HL-60 (cell line): ENCODE results near the gene SLC10A1.
"Not testable (repeated sequence)": the region's sequence is repeated elsewhere in the genome, so short reads cannot be mapped to it uniquely, and the experiment has no call there.

Source experiments
- DNase-seq, 2 experiments: peaks; one replicate each; pipeline ENCODE4 v3.0.0-alpha.2; 2010 to 2020; ENCODE audit warnings: low read depth in 1 of 2, low spot score in 1 of 2
- H3K27ac ChIP-seq: fragments of 250-450 bp; sonication (Bioruptor Pico); replicated peaks from 2 replicates; pipeline ENCODE4 v1.5.1; 2020; ENCODE audit warnings: mild to moderate bottlenecking, moderate library complexity
- H3K27me3 ChIP-seq: fragments of 250-450 bp; sonication (Bioruptor Pico); 2 replicates; pipeline ENCODE4 v1.5.1; 2021; ENCODE audit warnings: mild to moderate bottlenecking, moderate library complexity; ENCODE audit not compliant: insufficient read depth, poor library complexity, severe bottlenecking
- H3K4me3 ChIP-seq: replicated peaks from 2 replicates; pipeline ENCODE4 v1.5.1; 2011; ENCODE audit warnings: mild to moderate bottlenecking, control low read depth, low read length; ENCODE audit not compliant: insufficient read depth
- GABPA ChIP-seq: IDR thresholded peaks from 2 replicates; pipeline ENCODE4 v1.6.1; 2012; ENCODE audit warnings: low read depth
- POLR2AphosphoS5 ChIP-seq: IDR thresholded peaks from 2 replicates; pipeline ENCODE4 v1.6.1; 2012; ENCODE audit warnings: low read depth
- REST ChIP-seq: IDR thresholded peaks from 2 replicates; pipeline ENCODE4 v1.6.1; 2012; ENCODE audit warnings: low read depth; ENCODE audit not compliant: insufficient replicate concordance
- SPI1 ChIP-seq: IDR thresholded peaks from 2 replicates; pipeline ENCODE4 v1.6.1; 2012; ENCODE audit warnings: low read depth, mild to moderate bottlenecking, borderline replicate concordance
- TF ChIP-seq, protein P1 (sequence below): IDR thresholded peaks from one replicate; pipeline ENCODE4 v1.5.1; 2011; ENCODE audit warnings: low read length, control low read depth, inconsistent platforms; ENCODE audit not compliant: insufficient read depth

The SLC10A1 gene

GRCh38 chr14:69814397-69814796 is 17.4 kb upstream of the SLC10A1 start:
- no peak overlapping the region for H3K4me3 ChIP-seq
- TF ChIP-seq SPI1 (no peak), POLR2AphosphoS5 (no peak), REST (no peak), GABPA (no peak)
- TF ChIP-seq, protein P1, sequence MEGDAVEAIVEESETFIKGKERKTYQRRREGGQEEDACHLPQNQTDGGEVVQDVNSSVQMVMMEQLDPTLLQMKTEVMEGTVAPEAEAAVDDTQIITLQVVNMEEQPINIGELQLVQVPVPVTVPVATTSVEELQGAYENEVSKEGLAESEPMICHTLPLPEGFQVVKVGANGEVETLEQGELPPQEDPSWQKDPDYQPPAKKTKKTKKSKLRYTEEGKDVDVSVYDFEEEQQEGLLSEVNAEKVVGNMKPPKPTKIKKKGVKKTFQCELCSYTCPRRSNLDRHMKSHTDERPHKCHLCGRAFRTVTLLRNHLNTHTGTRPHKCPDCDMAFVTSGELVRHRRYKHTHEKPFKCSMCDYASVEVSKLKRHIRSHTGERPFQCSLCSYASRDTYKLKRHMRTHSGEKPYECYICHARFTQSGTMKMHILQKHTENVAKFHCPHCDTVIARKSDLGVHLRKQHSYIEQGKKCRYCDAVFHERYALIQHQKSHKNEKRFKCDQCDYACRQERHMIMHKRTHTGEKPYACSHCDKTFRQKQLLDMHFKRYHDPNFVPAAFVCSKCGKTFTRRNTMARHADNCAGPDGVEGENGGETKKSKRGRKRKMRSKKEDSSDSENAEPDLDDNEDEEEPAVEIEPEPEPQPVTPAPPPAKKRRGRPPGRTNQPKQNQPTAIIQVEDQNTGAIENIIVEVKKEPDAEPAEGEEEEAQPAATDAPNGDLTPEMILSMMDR: no peak
- DNase-seq: no peak
- no peak overlapping the region for H3K27ac ChIP-seq
- H3K27me3 ChIP-seq: no peaks in the 10 kb centered on the region

- DNase-seq, H3K27ac ChIP-seq, H3K27me3 ChIP-seq, H3K4me3 ChIP-seq: not testable (repeated sequence)
These were observed 16.3 kb upstream of the SLC10A1 start for GRCh38 chr14:69813346-69813745.

DNA sequence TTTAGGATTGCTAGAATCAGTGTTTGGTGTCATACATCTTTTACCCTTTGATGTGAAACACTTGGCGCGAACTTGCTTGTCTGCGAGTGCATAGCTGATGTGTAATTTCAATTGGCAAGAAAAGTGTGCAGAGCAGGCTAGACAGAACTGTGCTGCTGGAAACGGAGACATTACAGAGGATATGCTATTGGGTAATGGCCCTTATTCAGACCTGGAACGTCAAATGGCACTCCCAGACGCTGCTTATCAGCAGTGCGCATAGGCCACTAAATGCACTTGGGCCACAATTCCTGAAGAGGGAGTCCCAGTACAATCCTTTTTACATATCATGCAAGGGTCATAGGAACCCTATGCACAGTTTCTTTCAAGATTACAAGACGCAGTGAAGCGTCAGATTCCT is 15.7 kb upstream of the SLC10A1 start:
- no peaks in the 10 kb centered on the region for H3K27me3 ChIP-seq
- no peak overlapping the region for H3K4me3 ChIP-seq
- no peak for DNase-seq
- no peak overlapping the region for H3K27ac ChIP-seq
- no peak for TF ChIP-seq SPI1
- TF ChIP-seq, protein P1: no peak
- TF ChIP-seq POLR2AphosphoS5: no peak
- TF ChIP-seq REST: no peak
- no peak for TF ChIP-seq GABPA

DNA sequence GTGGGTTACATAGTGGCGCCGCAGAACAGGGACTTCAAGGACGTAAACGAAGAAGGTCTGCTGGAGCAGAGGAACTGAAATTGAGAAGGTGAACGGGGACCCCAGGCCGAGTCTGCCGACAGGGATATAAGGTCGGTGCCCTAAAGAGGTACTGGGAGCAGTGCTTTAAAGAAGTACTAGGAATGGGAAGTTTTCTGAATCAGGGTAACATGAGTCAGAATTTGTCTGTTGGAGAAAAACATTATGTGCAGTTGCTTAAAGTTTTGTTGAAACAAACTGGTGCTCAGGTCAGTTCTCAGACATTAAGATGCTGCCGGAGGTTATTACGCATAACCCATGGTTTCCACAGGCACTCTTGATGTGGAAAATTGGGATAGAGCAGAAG is 14.8 kb upstream of the SLC10A1 start:
- Histone ChIP-seq H3K4me3 (no peak overlapping the region), H3K27me3 (no peaks in the 10 kb centered on the region), H3K27ac (no peak overlapping the region)
- DNase-seq: no peak
- TF ChIP-seq GABPA (no peak), REST (no peak), SPI1 (no peak), POLR2AphosphoS5 (no peak)
- TF ChIP-seq, protein P1: no peak
